Measurements from ENCODE around the gene SNX25. TPM values are rescaled to one million over a fixed set of nuclear protein-coding genes. Genes with fewer than 3 reads are reported as not detected.

Gene SNX25
- total RNA-seq, 2 donors from 2014 or later = 15.8 to 17.9 TPM

DNA sequence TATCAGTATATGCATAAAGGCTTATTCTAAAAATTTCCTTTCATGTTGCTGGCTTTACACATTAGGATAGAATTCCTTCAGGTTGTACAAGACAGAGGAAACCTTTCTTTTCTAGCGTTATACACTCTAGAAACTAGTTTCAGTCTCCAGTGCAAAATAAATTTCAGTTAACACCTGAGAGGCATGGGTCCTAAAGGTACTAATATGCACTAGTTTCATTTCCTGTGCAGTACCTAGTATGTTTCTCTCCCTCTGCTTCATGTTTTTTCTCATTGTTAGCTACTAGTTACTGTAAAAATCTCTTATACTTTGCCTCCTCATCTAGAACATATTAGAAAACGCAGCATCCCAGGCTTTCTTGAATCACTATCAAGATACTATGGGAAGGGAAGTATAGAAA lies 54.0 kb downstream of the SNX25 start:
- H3K9me3 Mint-ChIP-seq = no peaks in the 10 kb centered on the region
- DNase-seq = no peak
- no peak for ATAC-seq (replicated peaks in 1 of 2)
- peaks cover 0 to 6% of the 10 kb centered on the region in 2 donors for H3K36me3 Mint-ChIP-seq (ENCODE audit: insufficient read depth in 2 of 2)
- H3K27me3 Mint-ChIP-seq (ENCODE audit: low read depth) = no peaks in the 10 kb centered on the region
- H3K27ac Mint-ChIP-seq = no peak overlapping the region
- no peak overlapping the region for H3K4me3 Mint-ChIP-seq
- peaks cover 22% of the 10 kb centered on the region for H3K4me1 Mint-ChIP-seq (ENCODE audit: low read depth)

- Mint-ChIP-seq H3K9me3 (no peaks in the 10 kb centered on the region), H3K27me3 (ENCODE audit: low read depth) (no peaks in the 10 kb centered on the region), H3K4me3 (no peak overlapping the region), H3K27ac (no peak overlapping the region), H3K4me1 (ENCODE audit: low read depth) (peaks cover 16% of the 10 kb centered on the region), H3K36me3 (ENCODE audit: insufficient read depth in 2 of 2) (peaks cover 0 to 6% of the 10 kb centered on the region in 2 donors)
- ATAC-seq (replicated peaks in 1 of 2) = peak in 1 of 2 donors; percentile 45
- no peak for DNase-seq
These were observed 56.5 kb downstream of the SNX25 start for GRCh38 chr4:185265942-185266341.

GRCh38 chr4:185269286-185269685 lies 59.9 kb downstream of the SNX25 start:
- Mint-ChIP-seq H3K27me3 (ENCODE audit: low read depth) (no peaks in the 10 kb centered on the region), H3K4me3 (no peak overlapping the region), H3K27ac (no peak overlapping the region), H3K4me1 (ENCODE audit: low read depth) (peaks cover 10% of the 10 kb centered on the region), H3K36me3 (ENCODE audit: insufficient read depth in 2 of 2) (peaks cover 0 to 6% of the 10 kb centered on the region in 2 donors), H3K9me3 (no peaks in the 10 kb centered on the region)
- no peak for ATAC-seq (replicated peaks in 1 of 2)
- DNase-seq = no peak

DNA sequence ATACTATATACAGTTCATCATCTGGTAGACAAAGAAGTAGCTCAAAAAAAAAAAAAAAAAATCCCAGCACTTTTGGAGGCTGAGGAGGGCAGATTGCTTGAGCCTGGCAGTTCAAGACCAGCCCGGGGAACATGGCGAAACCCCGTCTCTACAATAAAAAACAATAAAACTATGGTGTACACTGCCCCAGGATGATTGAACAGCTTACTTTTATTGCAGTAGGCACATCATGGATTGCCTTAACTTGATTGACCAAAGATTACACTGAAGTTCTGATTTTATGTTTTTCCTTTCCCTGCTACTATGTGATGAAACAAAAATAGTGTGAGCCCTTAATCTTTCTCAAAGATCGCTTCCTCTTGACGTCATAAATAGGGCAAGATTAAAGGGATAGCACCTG lies 60.6 kb downstream of the SNX25 start:
- Mint-ChIP-seq H3K9me3 (no peaks in the 10 kb centered on the region), H3K27me3 (ENCODE audit: low read depth) (no peaks in the 10 kb centered on the region), H3K36me3 (ENCODE audit: insufficient read depth in 2 of 2) (peaks cover 0 to 6% of the 10 kb centered on the region in 2 donors), H3K4me3 (no peak overlapping the region), H3K27ac (no peak overlapping the region), H3K4me1 (ENCODE audit: low read depth) (peaks cover 12% of the 10 kb centered on the region)
- DNase-seq (no peak), ATAC-seq (replicated peaks in 1 of 2) (no peak)

- peaks cover 13% of the 10 kb centered on the region for H3K4me1 Mint-ChIP-seq (ENCODE audit: low read depth)
These were observed 61.5 kb downstream of the SNX25 start for GRCh38 chr4:185270885-185271284.

DNA sequence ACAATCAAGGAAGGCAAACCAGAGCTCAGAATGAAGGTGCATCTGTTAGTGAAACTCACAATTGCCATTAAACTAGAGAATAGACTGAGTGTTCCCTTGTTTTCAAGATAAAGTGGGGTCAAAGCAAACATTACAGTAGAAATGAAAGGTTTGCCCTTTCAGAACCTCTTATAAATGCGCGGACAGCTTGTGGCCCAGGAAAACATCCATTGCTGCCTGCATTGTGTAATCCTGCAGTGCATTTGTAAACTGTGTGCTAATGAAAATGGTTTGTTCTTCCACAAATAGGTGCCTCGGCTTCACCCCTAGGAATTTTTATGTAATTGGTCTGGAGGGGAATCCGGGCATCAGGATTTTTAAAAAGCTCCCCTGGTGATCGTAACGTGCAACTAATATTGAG lies 62.8 kb downstream of the SNX25 start:
- Mint-ChIP-seq H3K36me3 (ENCODE audit: insufficient read depth in 2 of 2) (peaks cover 0 to 6% of the 10 kb centered on the region in 2 donors), H3K27ac (no peak overlapping the region), H3K27me3 (ENCODE audit: low read depth) (no peaks in the 10 kb centered on the region), H3K4me3 (no peak overlapping the region), H3K9me3 (no peaks in the 10 kb centered on the region), H3K4me1 (ENCODE audit: low read depth) (peaks cover 10% of the 10 kb centered on the region)
- ATAC-seq (replicated peaks in 1 of 2) (no peak), DNase-seq (no peak)

More at GRCh38 chr4:185270885-185271284, 61.5 kb downstream of the SNX25 start:
- Mint-ChIP-seq H3K27me3 (ENCODE audit: low read depth) (no peaks in the 10 kb centered on the region), H3K27ac (no peak overlapping the region), H3K9me3 (no peaks in the 10 kb centered on the region), H3K36me3 (ENCODE audit: insufficient read depth in 2 of 2) (peaks cover 0 to 6% of the 10 kb centered on the region in 2 donors), H3K4me3 (no peak overlapping the region)
- ATAC-seq (replicated peaks in 1 of 2) (no peak), DNase-seq (no peak)

GRCh38 chr4:185275501-185275900 lies 66.1 kb downstream of the SNX25 start:
- H3K27ac Mint-ChIP-seq = no peak overlapping the region
- ATAC-seq (replicated peaks in 1 of 2) (no peak), DNase-seq (no peak)
- H3K36me3 Mint-ChIP-seq (ENCODE audit: insufficient read depth in 2 of 2) = no peaks in the 10 kb centered on the region
- H3K4me3 Mint-ChIP-seq = no peak overlapping the region
- H3K4me1 Mint-ChIP-seq (ENCODE audit: low read depth) = peaks cover 10% of the 10 kb centered on the region
- no peaks in the 10 kb centered on the region for H3K27me3 Mint-ChIP-seq (ENCODE audit: low read depth)
- H3K9me3 Mint-ChIP-seq = no peaks in the 10 kb centered on the region

DNA sequence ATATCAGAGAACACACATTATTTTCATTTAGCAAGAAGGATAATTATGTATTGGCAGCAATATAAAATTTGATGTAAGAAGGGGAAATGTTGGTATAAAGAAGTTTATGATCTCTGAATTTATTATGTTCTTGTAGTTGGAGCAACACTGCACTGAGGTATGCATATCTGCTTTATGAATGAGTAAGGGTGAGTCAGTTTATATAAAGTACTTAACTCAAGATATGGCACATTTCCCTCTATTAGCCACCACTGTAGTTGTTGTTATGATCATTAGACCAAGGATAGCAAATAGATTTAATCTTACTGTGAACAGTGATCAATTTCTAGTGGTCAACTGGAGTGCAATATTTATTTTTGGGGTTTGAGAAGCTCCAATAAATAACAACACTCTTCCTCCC lies 66.6 kb downstream of the SNX25 start:
- Mint-ChIP-seq H3K4me1 (ENCODE audit: low read depth) (peaks cover 10% of the 10 kb centered on the region), H3K27me3 (ENCODE audit: low read depth) (no peaks in the 10 kb centered on the region), H3K4me3 (no peak overlapping the region), H3K9me3 (no peaks in the 10 kb centered on the region), H3K27ac (no peak overlapping the region), H3K36me3 (ENCODE audit: insufficient read depth in 2 of 2) (no peaks in the 10 kb centered on the region)
- ATAC-seq (replicated peaks in 1 of 2) (no peak), DNase-seq (no peak)

- Mint-ChIP-seq H3K27me3 (ENCODE audit: low read depth) (no peaks in the 10 kb centered on the region), H3K9me3 (no peaks in the 10 kb centered on the region), H3K4me1 (ENCODE audit: low read depth) (peaks cover 10% of the 10 kb centered on the region), H3K36me3 (ENCODE audit: insufficient read depth in 2 of 2) (no peaks in the 10 kb centered on the region), H3K4me3 (no peak overlapping the region), H3K27ac (no peak overlapping the region)
- no peak for DNase-seq
- no peak for ATAC-seq (replicated peaks in 1 of 2)
These were observed 69.3 kb downstream of the SNX25 start for GRCh38 chr4:185278716-185279115.

DNA sequence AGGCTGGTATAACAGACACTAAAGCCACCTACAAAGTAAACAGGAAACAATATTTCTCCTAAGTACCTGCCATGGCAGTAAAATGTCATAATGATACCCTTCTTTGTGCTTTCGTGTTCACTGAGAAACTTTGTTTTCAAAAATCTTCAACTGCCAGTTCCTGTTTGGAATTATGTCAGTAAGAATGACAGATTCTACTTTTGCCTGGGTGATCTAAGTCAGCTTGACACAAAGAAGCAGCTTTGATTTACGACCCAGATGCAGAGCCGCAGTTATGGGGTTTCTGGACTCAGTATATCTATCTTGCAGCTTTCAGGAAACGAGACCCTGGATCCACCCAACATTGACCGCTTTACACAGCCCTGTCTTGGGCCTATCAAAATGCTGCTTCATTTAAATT lies 71.2 kb downstream of the SNX25 start:
- no peaks in the 10 kb centered on the region for H3K27me3 Mint-ChIP-seq (ENCODE audit: low read depth)
- ATAC-seq (replicated peaks in 1 of 2) (no peak), DNase-seq (no peak)
- H3K4me3 Mint-ChIP-seq = no peak overlapping the region
- peaks cover 15% of the 10 kb centered on the region for H3K4me1 Mint-ChIP-seq (ENCODE audit: low read depth)
- H3K36me3 Mint-ChIP-seq (ENCODE audit: insufficient read depth in 2 of 2) = no peaks in the 10 kb centered on the region
- H3K9me3 Mint-ChIP-seq = no peaks in the 10 kb centered on the region
- H3K27ac Mint-ChIP-seq = no peak overlapping the region

- no peaks in the 10 kb centered on the region for H3K9me3 Mint-ChIP-seq
- H3K27ac Mint-ChIP-seq = no peak overlapping the region
- H3K36me3 Mint-ChIP-seq (ENCODE audit: insufficient read depth in 2 of 2) = no peaks in the 10 kb centered on the region
- DNase-seq (no peak), ATAC-seq (replicated peaks in 1 of 2) (no peak)
- H3K27me3 Mint-ChIP-seq (ENCODE audit: low read depth) = no peaks in the 10 kb centered on the region
- H3K4me1 Mint-ChIP-seq (ENCODE audit: low read depth) = peaks cover 8% of the 10 kb centered on the region
- H3K4me3 Mint-ChIP-seq = no peak overlapping the region
These were observed 73.6 kb downstream of the SNX25 start for GRCh38 chr4:185282968-185283367.

DNA sequence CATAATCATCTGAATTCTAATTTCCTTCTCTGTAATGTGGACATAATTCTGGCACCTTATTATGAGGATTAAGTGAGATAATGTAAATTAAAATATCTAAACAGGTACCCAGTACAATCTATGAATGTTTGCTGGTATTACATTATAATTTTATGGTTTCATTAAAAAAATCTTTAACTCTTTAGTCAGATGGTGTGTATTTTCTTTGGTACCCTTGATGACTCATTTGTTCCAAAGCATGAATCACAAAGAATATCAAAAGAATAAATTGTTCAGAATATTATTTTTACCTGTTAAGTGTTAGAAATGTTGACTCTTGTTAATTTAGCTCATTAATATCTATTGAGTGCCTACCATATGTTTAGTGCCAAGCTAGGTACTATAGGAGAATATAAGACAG lies 74.3 kb downstream of the SNX25 start:
- ATAC-seq (replicated peaks in 1 of 2) (no peak), DNase-seq (no peak)
- Mint-ChIP-seq H3K4me1 (ENCODE audit: low read depth) (peaks cover 8% of the 10 kb centered on the region), H3K27me3 (ENCODE audit: low read depth) (no peaks in the 10 kb centered on the region), H3K4me3 (no peak overlapping the region), H3K27ac (no peak overlapping the region), H3K9me3 (no peaks in the 10 kb centered on the region), H3K36me3 (ENCODE audit: insufficient read depth in 2 of 2) (no peaks in the 10 kb centered on the region)

- Mint-ChIP-seq H3K9me3 (no peaks in the 10 kb centered on the region), H3K36me3 (ENCODE audit: insufficient read depth in 2 of 2) (peaks cover 0 to 2% of the 10 kb centered on the region in 2 donors), H3K4me3 (no peak overlapping the region), H3K4me1 (ENCODE audit: low read depth) (peaks cover 8% of the 10 kb centered on the region), H3K27me3 (ENCODE audit: low read depth) (no peaks in the 10 kb centered on the region), H3K27ac (no peak overlapping the region)
- DNase-seq = no peak
- no peak for ATAC-seq (replicated peaks in 1 of 2)
These were observed 76.4 kb downstream of the SNX25 start for GRCh38 chr4:185285632-185286393.

GRCh38 chr4:185286571-185286970 lies 77.2 kb downstream of the SNX25 start:
- Mint-ChIP-seq H3K9me3 (no peaks in the 10 kb centered on the region), H3K27me3 (ENCODE audit: low read depth) (no peaks in the 10 kb centered on the region), H3K4me3 (no peak overlapping the region), H3K4me1 (ENCODE audit: low read depth) (peaks cover 8% of the 10 kb centered on the region), H3K27ac (no peak overlapping the region), H3K36me3 (ENCODE audit: insufficient read depth in 2 of 2) (peaks cover 0 to 2% of the 10 kb centered on the region in 2 donors)
- ATAC-seq (replicated peaks in 1 of 2) (no peak), DNase-seq (no peak)
